DMS114 treated with DMSO at 0.1 percent for 48 hours (cell line): ENCODE results near the gene KIF22.
A peak's percentile ranks its signal among the peaks of the same experiment; 100 is the strongest.
"Not testable (repeated sequence)": the region's sequence is repeated elsewhere in the genome, so short reads cannot be mapped to it uniquely, and the experiment has no call there.

ENCODE experiments used
- DNase-seq: peaks from one replicate; lab custom pipeline; 2025; ENCODE audit not compliant: unreplicated experiment; lab: John Stamatoyannopoulos, UW

KIF22 gene

DNA sequence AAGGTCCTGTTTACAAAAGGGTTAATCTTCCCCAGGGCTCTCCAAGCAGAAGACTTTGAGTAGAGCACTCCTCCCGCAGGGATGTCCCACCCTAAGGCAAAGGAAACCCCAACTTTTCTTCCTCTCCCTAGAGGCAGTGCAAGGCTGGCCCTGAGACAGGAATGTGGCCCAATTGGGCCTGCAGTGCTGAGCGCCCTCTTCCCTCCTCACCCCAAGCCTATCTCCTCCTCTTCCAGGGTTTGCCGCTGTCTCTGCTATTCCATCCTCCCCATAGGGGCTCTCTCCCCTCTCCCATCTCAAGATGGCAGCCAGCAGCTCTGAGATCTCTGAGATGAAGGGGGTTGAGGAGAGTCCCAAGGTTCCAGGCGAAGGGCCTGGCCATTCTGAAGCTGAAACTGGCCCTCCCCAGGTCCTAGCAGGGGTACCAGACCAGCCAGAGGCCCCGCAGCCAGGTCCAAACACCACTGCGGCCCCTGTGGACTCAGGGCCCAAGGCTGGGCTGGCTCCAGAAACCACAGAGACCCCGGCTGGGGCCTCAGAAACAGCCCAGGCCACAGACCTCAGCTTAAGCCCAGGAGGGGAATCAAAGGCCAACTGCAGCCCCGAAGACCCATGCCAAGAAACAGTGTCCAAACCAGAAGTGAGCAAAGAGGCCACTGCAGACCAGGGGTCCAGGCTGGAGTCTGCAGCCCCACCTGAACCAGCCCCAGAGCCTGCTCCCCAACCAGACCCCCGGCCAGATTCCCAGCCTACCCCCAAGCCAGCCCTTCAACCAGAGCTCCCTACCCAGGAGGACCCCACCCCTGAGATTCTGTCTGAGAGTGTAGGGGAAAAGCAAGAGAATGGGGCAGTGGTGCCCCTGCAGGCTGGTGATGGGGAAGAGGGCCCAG lies 22.4 kb downstream of the KIF22 start:
- peak; percentile 16 for DNase-seq

DNA sequence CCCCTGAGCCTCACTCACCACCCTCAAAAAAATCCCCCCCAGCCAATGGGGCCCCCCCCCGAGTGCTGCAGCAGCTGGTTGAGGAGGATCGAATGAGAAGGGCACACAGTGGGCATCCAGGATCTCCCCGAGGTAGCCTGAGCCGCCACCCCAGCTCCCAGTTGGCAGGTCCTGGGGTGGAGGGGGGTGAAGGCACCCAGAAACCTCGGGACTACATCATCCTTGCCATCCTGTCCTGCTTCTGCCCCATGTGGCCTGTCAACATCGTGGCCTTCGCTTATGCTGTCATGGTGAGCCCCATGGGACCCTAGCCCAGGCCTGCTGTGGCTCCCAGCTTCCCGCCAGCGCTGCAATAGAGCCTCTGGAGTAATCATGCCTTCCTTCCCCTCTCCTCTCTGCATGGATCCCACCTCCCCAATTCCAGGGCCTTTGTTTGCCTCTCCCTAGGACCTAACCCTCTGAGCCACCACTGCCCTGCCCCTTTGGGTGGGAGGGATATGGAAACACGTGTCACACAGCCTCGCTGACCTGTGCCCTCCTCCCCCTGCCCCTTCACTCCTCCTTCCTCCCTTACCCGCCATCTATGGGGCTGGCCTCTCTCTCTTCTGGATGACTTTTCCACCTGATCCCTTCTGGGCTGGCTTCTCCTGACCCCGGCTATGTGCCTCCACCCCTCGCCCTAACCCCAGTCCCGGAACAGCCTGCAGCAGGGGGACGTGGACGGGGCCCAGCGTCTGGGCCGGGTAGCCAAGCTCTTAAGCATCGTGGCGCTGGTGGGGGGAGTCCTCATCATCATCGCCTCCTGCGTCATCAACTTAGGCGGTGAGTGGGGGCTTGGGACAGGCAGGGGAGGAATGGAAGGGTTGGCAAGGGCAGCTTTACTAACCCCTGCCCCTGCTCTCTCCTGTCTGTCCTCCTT lies 23.4 kb downstream of the KIF22 start:
- no peak for DNase-seq

DNA sequence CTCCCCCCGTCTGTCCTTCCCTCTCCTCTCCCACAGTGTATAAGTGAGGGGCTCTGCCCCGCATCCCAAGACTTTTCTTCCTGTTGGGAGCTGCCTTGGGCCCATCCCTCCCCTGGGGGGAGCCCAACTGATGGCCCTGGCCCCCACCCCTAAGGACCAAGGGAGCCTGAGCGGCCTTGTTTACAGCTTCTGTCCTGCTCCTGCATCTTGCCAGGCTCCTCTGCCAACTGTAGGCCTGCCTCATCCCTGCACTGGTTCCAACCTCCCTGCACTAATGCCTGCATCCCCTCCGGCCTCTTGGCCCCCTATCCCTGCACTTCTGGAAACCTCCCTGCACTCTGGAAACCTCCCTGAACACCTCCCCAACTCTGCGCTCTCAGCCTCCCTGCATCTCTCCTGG lies 24.0 kb downstream of the KIF22 start:
- DNase-seq: no peak

DNA sequence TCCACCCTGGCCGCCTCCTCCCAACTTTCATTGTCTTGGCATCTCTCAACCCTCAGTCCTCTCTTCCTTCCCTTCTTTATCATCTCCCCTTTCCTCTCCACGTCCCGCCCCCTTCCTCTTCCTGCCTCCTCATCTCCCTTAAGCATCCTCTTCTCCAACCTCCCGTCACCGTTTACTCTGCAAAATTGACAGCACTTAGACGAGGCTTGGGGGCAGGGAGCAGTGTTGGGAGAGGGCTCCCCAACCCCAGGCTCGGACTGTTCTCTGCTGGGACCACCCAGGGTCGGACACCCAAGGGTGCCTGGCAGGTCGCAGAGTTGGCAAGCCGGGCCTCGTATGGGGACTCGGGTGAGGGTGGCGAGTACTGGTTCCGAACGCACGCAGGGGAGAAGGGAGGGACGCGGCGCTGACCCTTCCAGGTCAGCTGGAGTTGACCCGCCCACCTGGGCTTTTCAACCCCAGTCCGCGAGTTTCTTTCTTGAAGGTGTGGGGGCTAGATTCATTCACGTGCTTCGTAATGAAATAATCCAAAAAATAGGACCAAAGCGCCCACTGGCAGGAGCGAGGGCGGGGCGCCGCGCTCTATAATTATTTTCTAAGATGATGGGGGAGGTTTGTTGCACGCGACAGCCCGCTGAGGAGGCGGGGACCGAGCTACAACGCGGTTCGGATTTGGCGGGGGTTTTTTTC lies 24.6 kb downstream of the KIF22 start:
- DNase-seq: peak; percentile 30

DNA sequence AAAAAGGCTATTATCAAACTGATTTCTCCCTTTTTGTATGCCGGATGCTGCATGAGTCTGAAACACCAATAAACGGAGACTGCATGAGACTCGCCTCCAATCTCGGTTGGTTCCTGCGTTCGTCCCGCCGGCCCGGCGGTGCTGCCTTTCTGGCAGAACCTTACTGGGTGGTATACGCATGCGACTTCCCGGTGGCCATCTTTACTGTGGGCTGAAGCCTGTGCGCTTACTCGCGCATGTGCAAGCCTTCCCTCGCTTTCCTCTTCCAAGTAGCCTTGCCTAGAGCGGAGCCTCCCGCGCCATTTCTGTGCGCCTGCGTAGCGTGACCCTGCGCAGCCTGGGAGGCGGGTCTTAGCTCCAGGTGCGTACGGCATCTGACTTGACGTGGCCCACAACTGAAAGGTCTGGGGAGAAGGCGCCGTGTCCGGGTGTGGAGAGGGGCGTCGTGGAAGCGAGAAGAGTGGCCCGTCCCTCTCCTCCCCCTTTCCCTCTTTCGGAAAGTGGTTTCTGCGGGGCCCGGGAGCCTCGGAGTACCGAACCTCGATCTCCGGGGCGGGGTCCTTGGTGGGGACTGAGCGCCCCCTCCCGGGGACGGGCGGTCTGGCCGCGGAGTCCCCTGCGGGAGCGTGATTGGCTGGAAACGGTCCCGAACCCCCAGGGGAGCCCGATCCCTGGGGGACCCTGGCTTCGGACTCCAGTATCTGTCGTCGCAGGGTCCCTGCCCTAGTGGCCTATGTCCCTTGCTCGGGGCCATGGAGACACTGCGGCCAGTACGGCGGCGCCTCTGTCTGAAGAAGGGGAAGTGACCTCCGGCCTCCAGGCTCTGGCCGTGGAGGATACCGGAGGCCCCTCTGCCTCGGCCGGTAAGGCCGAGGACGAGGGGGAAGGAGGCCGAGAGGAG lies 25.5 kb downstream of the KIF22 start, which contains the start of gene PAGR1:
Gene PAGR1 (plus strand): TSS at position 360 of the 901 bp plus-strand sequence. CDS start 374 bp downstream, at position 734.
- DNase-seq: peak; percentile 98

DNA sequence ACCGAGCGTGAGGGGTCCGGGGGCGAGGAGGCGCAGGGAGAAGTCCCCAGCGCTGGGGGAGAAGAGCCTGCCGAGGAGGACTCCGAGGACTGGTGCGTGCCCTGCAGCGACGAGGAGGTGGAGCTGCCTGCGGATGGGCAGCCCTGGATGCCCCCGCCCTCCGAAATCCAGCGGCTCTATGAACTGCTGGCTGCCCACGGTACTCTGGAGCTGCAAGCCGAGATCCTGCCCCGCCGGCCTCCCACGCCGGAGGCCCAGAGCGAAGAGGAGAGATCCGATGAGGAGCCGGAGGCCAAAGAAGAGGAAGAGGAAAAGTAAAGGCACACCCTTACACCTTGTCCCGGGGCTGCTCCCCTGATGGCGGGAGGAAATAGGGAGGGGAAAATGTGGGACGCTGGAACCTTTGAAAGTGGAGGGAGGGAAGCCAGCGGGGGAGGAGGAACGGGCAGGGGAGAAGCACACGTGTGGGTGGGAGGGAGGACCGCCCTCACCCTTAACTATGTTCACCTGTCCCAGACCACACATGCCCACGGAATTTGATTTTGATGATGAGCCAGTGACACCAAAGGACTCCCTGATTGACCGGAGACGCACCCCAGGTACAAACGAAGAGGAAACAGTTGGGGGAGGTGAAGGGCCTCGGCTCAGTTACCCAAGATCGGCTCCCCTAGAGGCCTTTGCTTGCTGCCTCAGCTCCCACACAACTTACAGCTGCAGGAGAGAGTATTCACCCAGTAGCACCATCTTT lies 26.3 kb downstream of the KIF22 start:
- DNase-seq: peak; percentile 21

DNA sequence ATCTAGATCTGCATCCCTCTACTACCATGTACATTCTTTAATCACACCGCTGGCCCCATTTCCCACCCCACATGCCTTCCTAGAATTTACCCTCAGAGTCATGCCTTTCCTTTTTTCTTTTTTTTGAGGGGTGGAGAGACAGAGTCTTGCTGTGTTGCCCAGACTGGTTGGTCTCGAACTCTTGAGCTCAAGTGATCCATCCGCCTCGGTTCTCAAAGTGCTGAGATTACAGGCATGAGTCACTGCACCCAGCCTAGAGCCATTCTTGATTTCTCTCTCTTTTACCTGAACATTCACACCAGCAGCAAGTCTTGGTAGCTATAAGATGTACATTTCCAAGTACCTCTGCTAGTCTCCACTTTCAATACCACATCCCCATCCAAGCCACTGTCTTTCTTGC lies 27.5 kb downstream of the KIF22 start:
- DNase-seq: no peak

DNA sequence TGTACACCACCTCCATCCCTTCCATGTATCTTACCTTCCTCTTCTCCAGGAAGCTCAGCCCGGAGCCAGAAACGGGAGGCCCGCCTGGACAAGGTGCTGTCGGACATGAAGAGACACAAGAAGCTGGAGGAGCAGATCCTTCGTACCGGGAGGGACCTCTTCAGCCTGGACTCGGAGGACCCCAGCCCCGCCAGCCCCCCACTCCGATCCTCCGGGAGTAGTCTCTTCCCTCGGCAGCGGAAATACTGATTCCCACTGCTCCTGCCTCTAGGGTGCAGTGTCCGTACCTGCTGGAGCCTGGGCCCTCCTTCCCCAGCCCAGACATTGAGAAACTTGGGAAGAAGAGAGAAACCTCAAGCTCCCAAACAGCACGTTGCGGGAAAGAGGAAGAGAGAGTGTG lies 29.0 kb downstream of the KIF22 start:
- no peak for DNase-seq

DNA sequence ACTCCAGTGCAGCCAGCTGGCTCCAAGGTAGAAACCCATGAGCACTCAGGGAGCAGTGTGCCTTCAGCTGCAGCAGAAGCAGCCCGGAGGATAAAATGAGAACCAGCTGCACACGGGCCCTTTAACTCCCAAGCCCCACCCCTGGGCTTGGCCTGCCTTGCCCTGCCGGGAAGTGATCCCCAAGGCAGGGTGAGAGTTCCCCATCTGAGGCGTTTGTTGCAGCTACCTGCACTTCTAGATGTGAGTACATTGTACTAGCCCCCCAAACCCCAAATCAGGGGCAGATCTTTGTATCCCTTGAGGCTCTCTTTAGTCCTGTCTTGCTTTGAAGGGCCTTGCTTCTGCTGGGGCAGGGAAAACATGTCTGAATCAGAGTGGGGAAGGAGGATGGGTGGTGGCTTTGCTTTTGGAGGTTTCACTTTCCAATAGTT lies 29.7 kb downstream of the KIF22 start, which contains the start of gene MVP:
Gene MVP (plus strand): TSS at position 192 of the 431 bp plus-strand sequence. CDS start 10,088 bp downstream, outside the sequence.
- DNase-seq: no peak

DNA sequence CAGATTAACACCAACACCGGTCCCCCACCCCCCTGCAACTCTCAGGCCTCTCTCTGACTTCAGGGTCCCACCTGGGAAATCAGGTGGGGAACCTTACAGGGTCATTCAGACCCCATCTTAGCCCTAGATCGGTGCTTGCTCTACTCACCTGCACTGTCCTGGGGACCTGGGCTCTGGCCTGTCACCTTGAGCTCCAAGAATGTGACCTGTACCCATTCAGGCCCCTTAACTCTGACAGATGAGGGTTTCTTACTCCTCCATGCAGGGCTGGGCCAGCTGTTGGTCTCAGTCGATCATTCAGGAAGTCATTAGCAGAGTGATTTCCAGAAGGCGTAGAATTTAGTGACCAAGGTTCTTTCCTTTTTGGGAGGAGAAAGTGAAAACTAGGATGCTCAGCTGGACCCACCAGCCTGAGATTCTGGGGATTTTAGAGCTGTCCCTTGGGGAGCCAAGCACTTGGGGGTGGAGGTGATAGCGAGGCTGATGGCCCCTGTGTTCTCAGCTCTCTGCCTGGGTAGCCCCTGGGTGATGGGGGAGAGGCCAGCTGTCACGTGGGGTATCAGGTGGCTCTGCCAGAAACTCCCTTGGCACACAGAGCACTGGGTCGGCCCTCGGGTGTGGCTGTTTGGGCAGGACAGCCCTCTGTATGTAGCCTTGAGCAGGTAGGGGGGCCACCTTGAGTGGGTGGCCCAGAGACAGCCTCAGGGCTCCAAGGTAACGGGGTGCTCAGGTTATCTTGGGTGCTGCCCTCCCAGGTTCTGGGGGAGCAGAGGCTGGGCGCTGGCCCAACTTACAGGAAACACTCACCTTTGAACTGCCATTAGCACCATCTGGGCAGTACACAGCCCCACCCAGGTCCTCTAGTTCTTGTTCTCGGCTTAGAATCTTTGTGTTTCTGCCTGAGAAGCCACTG lies 30.4 kb downstream of the KIF22 start:
- DNase-seq: no peak

DNA sequence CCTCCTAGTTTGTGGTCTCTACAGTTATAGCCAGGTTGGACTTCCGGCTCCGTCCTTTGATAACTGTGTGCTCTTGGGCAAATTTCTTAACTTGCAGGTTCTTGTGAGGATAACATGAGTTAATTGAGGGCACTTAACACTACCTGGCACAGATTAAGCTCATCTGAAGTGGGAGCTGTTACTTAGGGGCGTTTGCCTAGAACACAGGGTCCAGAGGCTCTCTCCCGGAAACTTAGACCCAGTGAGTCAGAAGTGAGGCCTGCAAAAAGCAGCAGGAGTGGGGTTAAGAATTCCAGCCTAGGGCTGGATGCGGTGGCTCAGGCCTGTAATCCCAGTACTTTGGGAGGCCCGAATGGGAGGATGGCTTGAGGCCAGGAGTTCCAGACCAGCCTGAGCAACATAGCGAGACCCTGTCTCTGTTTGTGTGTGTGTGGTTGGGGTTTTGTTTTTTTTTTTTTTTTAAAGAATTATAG lies 31.1 kb downstream of the KIF22 start:
- DNase-seq: no peak

DNA sequence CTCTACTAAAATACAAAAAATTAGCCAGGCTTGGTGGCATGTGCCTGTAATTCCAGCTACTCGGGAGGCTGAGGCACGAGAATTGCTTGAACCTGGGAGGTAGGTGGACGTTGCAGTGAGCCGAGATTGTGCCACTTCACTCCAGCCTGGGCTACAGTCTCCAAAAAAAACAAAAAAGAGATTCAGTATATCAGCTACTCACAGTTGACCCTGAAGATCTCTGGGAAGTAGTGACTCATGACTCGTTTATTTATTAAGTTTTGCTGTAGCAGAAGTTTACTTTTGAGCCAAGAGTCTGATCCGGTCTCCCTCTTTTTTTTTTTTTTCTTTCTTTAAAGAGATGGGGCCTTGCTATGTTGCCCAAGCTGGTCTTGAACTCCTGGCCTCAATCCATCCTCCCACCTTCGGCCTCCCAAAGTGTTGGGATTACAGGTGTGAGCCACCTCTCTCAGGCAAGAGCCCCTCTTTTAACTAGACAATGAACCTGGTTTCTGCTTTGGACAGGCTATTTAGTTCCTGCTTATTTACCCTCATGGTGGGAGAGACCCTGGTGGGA lies 34.1 kb downstream of the KIF22 start:
- DNase-seq: no peak

DNA sequence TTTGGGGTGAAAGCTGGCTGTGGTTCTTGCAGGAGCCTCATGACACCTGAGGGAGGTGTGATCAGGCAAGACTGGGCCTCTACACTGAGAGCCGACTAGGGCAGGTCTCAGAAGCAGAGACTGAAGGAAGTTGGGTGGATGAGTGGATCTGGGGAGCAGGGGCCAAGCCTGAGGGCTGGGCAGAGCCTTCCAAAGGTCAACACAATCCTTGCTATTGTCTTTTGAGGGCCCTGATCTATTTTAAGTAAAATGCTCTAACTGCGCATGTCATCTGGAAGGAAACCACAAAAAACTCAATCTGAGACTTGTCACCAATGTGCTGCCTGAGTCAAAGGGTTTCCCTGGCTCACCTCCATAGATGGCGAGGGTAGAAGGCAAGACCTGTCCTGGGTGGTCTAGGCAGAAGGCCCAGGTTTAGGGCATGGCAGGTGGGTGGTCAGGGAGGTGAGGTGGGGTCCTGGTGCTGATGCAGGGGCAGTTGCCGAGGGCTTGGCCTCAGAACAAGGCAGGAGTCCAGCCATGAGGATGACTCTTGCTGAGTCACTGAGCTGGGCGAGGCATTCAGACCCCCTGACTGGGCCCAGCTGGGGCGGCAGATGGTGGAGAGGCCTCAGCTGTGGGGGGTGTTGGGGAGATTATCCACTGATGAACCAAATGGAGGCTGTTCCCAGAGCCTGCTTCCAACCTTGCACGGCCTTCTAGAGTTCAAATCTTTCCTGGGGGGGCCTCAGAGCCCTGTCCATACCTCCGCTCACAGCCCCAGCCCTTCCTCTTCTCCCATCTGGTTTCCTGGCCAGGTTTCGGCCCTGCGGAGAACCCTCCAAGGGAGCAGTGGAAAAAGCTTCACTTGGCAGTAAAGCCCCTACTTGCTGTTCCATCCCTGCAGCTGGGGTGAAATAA lies 34.8 kb downstream of the KIF22 start:
- no peak for DNase-seq

DNA sequence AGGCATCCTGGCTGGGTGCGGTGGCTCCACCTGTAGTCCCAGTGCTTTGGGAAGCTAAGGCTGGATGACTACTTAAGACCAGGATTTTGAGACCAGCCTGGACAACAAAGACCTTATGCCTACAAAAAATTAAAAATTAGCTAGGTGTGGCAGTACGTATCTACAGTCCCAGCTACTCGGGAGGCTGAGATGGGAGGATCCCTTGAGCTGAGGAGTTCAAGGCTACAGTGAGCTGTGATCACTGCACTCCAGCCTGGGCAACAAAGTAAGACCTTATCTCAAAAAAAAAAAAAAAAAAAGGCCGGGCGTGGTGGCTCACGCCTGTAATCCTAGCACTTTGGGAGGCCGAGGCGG lies 35.8 kb downstream of the KIF22 start:
- DNase-seq: no peak

DNA sequence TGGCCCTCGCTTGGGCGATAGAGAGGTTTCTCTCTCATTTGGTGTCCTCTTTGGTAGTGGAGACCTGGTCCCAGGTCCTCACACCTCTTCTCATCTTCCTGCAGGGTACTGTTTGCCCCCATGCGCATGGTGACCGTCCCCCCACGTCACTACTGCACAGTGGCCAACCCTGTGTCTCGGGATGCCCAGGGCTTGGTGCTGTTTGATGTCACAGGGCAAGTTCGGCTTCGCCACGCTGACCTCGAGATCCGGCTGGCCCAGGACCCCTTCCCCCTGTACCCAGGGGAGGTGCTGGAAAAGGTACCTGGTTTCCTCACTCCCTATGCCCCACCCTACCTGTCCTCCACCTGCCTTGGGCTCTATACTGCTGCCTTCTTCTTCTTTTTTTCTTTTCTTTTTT lies 40.2 kb downstream of the KIF22 start:
- DNase-seq: no peak

DNA sequence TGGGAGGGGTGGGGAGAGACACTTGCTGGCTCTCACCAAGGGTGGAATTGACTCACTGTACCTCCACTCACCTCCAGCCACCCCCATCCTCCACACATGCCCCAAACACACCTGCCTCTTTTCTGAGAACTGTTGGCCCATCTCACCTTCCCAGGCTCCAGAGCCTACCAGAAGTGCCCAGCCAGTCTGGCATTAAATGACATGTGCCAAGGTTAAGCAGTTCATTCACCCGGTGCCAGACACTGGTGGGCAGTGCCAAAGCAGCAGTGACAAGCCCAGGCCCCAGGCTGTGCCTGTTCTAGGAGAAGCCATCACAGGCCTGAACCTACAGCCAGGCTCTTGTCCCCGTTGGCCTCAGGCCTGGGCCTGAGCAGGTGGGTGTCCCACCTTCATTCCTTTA lies 40.9 kb downstream of the KIF22 start:
- DNase-seq: no peak

DNA sequence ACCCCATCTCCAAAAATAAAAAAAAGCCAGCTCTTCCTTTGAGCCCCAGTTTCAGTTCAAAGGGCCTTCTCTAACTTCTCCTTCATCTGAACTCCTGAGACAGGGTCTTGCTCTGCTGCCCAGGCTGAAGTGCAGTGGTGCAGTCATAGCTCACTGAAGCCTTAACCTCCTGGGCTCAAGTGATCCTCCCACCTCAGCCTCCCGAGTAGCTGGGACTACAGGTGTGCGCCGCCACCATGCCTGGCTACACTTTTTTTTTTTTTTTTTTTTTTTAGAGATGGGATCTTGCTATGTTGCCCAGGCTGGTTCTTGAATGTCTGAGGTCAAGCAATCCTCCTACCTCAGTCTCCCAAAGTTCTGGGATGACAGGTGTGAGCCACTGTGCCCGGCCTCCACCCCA lies 42.7 kb downstream of the KIF22 start:
- not testable (repeated sequence) for DNase-seq
